Measurements from ENCODE around the gene GHITM.
"Not testable (repeated sequence)": the region's sequence is repeated elsewhere in the genome, so short reads cannot be mapped to it uniquely, and the experiment has no call there.

Gene GHITM

GRCh38 chr10:84176836-84177474 is 37.6 kb downstream of the GHITM start:
- no peak for DNase-seq

GRCh38 chr10:84177541-84178141 is 38.3 kb downstream of the GHITM start:
- no peak for DNase-seq

DNA sequence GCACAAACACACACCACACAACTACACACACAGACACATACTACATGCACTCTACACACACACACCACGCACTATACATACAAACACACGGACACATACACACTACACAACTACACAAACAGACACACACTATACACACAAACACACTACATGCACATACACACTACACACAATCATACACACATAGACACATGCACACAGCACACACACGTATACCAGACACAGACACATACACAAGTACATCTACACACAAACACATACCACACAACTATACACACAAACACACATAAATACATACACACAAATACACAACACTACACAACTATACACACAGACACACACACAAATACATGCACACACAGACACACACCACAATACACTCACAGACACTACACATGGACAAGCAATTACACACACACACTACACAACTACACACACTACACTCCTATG is 38.9 kb downstream of the GHITM start:
- no peak for DNase-seq

- DNase-seq: no peak
These were observed 39.9 kb downstream of the GHITM start for GRCh38 chr10:84179059-84179710.

DNA sequence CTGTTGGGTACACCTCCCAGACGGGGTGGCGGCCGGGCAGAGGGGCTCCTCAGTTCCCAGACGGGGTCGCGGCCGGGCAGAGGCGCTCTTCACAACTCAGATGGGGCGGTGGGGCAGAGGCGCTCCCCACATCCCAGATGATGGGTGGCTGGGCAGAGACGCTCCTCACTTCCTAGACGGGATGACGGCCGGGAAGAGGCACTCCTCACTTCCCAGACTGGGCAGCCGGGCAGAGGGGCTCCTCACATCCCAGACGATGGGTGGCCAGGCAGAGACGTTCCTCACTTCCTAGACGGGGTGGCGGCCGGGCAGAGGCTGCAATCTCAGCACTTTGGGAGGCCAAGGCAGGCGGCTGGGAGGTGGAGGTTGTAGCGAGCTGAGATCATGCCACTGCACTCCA is 41.1 kb downstream of the GHITM start:
- DNase-seq: not testable (repeated sequence)

DNA sequence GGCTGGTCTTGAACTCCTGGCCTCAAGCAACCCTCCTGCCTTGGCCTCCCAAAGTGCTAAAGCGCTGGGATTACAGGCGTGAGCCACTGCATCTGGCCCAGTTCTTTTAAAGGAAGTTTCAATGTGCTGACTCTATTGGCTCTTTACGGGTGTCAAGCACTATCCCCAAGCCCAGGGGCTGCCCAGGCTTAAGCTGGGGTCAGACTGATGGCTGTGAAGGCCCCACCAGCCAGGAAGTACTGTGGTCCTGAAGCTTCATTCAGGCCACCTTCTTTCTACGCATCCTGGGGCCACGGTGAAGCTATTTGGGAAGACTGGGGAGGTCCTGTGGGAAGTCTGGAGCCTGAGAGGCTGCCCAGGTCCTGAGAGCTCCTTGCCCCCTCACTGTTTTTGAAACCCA is 42.3 kb downstream of the GHITM start:
- no peak for DNase-seq

DNA sequence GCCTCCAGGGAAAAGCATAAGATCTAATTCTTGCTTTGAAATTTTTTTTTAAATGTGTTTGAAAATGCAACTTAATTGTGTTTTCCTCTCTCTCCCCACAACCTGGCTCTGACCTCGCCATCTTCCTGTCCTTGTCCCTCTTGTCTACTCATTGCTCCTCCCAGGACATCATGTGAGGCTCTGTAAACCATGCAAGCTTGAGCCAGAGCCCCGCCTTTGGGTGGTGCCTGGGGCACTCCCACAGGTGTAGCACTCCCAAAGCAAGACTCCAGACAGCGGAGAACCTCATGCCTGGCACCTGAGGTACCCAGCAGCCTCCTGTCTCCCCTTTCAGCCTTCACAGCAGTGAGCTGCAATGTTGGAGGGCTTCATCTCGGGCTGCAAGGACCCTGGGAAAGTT is 45.2 kb downstream of the GHITM start:
- no peak for DNase-seq

- no peak for DNase-seq
These were observed 46.3 kb downstream of the GHITM start for GRCh38 chr10:84185526-84186175.

DNA sequence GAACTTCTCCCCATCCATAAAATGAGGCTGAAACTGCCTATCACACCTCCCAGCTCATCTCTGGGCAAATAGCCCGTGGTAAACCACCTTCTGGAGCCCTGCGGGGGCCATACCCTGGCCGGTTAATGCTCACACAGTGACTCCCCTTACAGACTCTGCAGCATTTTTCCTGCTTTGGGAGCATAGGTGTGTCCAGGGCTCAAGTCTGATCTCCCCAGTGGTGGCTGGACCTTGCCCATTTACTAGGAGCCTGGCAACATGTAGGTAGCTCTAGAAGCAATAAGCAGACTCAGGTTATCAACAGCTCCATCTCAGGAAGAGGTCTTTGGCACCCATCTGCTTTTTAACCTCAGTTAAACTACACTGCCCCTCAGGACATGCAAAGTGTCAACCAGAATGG is 49.5 kb downstream of the GHITM start:
- no peak for DNase-seq

- no peak for DNase-seq
These were observed 51.3 kb downstream of the GHITM start for GRCh38 chr10:84190621-84191020.

- no peak for DNase-seq
These were observed 51.8 kb downstream of the GHITM start for GRCh38 chr10:84191106-84191505.

DNA sequence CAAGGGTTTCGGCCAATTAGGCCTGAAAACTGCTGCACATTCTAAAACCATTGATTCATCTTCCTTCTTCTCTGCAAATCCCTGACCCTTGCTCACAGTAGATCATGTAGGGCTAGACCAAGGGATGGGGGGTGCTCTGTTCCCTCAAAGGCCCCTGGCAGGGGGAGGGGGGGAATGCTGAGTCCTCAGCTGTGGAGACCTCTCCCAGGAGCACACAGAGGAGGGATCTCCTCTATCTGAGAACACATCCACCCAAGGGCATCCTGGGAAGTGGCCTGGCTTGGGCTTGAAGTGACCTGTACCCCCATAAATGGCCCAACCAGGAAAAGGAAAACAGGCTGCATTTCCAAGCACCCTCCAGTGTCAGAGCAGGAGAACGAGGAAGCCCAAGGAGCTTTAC is 54.0 kb downstream of the GHITM start:
- no peak for DNase-seq

DNA sequence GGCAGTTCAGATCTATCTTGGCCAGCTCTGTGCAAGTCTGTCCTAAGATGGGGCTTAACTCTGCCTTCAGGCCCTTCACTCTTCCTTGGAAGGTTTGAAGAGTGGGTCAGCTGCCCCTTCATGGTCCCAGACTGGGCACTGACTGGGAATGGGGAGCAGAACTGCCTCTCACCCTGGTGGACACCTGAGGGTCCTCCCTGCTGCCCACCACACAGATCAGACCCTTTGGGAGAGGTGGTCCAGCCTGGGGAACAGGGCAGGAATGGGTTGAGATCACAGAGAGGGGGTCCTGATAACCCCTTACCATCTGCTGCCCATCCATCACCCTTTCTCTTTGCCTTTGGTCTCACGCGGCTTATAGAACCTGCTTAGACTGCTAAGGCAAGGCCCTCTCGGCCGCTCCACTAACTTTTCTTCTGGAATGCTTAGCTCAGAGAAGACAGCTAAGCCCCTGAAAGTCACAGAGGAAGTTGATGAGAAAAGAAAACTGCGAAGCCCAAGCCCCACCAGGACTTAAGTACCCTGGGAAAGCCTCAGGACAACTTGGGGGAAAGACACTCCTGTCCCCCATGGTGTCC is 54.6 kb downstream of the GHITM start:
- no peak for DNase-seq

- DNase-seq: no peak
These were observed 55.2 kb downstream of the GHITM start, which contains the start of gene CDHR1 for GRCh38 chr10:84194424-84195043. Gene CDHR1 (plus strand): TSS chr10:84194537. CDS start chr10:84194761, 224 bp downstream.

DNA sequence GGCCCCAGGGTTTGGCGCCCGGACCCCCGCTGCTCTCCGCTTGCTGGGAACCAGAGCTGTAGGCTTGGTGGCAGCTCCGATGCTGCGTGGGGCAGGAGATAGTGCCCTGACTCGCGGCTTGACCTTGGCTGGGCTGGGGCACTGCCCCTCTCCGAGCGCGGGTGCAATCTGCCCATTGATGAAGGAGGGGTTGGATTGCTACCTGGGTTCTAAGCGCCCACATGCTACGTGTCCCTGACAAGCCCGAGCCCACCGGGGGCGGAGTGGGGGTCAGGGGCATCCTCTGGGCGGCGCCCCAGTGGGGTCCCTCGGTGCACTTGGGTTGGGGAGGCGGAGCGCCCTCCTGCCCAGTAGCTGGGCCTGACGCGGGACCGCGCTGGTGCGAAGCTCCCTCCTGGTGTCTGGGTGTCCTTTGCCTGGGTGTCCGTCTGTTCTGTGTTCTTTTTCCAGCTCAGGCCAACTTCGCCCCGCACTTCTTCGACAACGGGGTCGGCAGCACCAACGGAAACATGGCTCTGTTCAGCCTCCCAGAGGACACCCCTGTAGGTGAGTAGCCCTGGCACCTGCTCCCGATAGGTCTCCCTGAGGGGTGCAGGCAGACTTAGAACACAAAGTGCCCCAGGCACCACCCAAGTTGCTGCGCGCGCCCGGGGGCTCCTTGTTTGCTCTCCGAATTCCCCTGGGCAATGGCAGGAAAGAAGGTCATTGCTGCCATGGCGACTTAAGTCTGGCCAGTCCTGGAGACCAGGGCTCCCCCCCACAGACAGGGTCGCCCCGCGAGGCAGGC is 55.9 kb downstream of the GHITM start:
- DNase-seq: no peak

GRCh38 chr10:84196083-84196482 is 56.8 kb downstream of the GHITM start:
- no peak for DNase-seq

DNA sequence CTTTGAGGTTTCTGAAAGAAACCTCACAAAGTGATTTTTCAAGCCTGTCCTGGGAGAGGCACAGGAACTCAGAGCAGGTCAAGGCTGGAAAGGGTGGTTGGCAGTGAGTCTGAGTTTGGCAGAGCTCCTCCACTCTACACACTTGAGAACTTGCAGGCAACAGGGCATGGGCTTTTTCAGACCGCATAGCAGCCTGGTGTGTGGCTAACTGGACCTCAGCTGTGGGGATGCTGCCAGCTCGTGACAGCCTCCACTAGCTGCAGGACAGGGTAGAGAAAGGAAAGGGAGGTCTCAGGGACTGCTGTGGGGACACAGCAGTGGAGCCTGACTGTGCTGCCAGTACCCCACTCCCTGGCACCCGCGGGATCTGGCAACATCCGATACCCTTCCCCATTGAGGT is 57.6 kb downstream of the GHITM start:
- no peak for DNase-seq

DNA sequence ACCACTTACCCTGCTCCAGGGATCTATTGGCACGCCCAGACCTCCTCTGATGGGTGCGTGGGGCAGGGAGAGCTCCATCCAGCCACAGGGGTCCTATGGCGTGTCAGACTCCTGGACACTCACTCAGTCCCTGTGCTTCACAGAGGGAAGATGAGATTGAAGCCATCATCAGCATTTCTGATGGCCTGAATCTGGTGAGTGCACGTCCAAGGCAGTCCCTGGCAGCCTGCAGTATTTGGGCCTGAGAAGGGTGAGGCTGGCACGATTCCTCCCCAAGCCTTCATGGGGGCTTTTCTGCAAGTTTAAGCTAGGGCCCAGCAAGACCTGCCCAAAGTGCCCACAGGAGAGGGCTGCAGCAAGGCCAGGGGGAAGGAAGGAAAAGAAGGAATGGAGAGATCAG is 58.3 kb downstream of the GHITM start:
- no peak for DNase-seq

- DNase-seq: no peak
These were observed 59.1 kb downstream of the GHITM start for GRCh38 chr10:84198206-84198915.

GRCh38 chr10:84200537-84201243 is 61.4 kb downstream of the GHITM start:
- no peak for DNase-seq

GRCh38 chr10:84201244-84201606 is 61.9 kb downstream of the GHITM start:
- no peak for DNase-seq

All from AML-193 (cell line).